Central memory CD8-positive, alpha-beta T cell (primary cell): ENCODE measurements around the gene TCF19.
"Not testable (repeated sequence)": the region's sequence is repeated elsewhere in the genome, so short reads cannot be mapped to it uniquely, and the experiment has no call there.

Experiments used
- ATAC-seq: fragments of 150-1000 bp; cut with Tn5 transposase; replicated peaks from 2 replicates; pipeline ENCODE4 v1.10.0; 2022; ENCODE audit warnings: mild to moderate bottlenecking, moderate FRiP score, moderate number of reproducible peaks; ENCODE audit not compliant: poor library complexity, severe bottlenecking; ENCODE audit errors: extremely low read depth
- DNase-seq, 2 donors: peaks; one replicate each; pipeline ENCODE4 v3.0.0; 2021; ENCODE audit warnings: low spot score in 2 of 2
- H3K27ac Mint-ChIP-seq: one replicate; pipeline ENCODE4 v1.8.0; 2022; ENCODE audit warnings: low read depth, mild to moderate bottlenecking, moderate library complexity, mixed read lengths
- H3K27me3 Mint-ChIP-seq: one replicate; pipeline ENCODE4 v1.8.0; 2022; ENCODE audit warnings: mixed read lengths
- H3K36me3 Mint-ChIP-seq: one replicate; pipeline ENCODE4 v1.8.0; 2022; ENCODE audit warnings: mild to moderate bottlenecking, moderate library complexity, mixed read lengths; ENCODE audit not compliant: insufficient read depth
- H3K4me1 Mint-ChIP-seq: one replicate; pipeline ENCODE4 v1.8.0; 2022; ENCODE audit warnings: mixed read lengths
- H3K4me3 Mint-ChIP-seq: one replicate; pipeline ENCODE4 v1.8.0; 2022; ENCODE audit warnings: mild to moderate bottlenecking, moderate library complexity, mixed read lengths
- H3K9me3 Mint-ChIP-seq: one replicate; pipeline ENCODE4 v1.8.0; 2022; ENCODE audit warnings: mixed read lengths

Gene TCF19

DNA sequence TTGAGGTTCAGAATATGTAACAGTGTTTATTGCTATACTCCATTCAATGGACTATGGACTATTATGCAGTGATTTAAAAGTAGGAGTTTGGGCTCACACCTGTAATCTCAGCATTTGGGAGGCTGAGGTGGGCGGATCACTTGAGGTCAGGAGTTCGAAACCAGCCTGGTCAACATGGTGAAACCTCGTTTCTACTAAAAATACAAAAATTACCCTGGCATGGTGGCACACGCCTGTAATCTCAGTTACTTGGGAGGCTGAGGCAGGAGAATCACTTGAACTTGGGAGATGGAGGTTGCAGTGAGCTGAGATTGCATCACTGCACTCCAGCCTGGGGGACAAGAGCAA lies 40.7 kb downstream of the TCF19 start:
- not testable (repeated sequence) for ATAC-seq, H3K27me3 Mint-ChIP-seq, H3K9me3 Mint-ChIP-seq, DNase-seq
- Mint-ChIP-seq H3K4me3 (peak overlapping the region; percentile 81), H3K36me3 (peaks cover 44% of the 10 kb centered on the region), H3K27ac (peak overlapping the region; percentile 91), H3K4me1 (peaks cover 58% of the 10 kb centered on the region)

DNA sequence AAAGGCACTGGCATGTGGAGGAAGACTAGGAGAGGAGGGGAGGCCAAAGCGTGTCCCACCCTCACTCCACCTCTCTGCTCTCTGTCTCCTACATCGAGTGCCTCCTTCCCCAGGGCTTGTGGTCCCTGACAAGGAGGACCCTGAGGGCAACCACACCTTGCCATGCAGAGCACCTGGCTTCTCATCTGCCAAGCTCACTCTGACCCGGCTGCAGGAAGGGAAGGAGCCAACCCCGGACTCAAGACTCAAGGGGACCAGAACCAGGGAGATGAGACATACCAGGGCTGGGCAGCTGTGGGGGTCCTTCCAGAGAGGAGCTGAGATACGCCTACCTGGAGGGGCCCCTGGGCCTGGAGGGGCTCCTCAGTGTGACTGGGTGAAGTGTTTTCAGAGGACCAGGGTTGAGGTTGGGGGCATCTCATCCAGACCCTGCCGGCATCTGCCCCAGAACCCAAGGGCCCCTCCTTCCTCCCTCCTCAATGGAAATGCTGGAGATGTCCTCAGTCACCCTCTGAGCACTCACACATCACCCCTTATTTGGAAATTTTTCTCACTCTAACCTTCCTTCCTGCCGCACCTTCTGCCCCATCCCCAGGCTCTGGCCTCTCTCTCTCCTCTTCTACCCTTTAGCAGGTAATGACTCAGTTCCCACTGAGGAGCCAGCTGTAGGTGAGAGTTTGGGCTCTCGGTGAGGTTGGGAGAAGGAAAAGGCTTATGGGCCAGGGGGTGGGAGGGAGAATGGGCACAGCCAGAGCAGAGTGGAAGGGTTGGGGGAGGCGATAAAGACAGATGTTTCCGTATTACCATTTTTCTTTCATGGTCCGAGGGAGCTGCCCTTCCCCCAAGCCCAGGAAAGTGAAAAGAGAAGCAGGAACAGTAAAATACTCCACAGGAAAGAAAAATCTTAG lies 44.1 kb downstream of the TCF19 start:
- no peaks in the 10 kb centered on the region for H3K27me3 Mint-ChIP-seq
- peak overlapping the region; percentile 96 for H3K27ac Mint-ChIP-seq
- ATAC-seq (no peak), DNase-seq (no peak)
- H3K4me1 Mint-ChIP-seq = peaks cover 57% of the 10 kb centered on the region
- H3K36me3 Mint-ChIP-seq = peaks cover 24% of the 10 kb centered on the region
- H3K9me3 Mint-ChIP-seq = no peaks in the 10 kb centered on the region
- peak overlapping the region; percentile 50 for H3K4me3 Mint-ChIP-seq

DNA sequence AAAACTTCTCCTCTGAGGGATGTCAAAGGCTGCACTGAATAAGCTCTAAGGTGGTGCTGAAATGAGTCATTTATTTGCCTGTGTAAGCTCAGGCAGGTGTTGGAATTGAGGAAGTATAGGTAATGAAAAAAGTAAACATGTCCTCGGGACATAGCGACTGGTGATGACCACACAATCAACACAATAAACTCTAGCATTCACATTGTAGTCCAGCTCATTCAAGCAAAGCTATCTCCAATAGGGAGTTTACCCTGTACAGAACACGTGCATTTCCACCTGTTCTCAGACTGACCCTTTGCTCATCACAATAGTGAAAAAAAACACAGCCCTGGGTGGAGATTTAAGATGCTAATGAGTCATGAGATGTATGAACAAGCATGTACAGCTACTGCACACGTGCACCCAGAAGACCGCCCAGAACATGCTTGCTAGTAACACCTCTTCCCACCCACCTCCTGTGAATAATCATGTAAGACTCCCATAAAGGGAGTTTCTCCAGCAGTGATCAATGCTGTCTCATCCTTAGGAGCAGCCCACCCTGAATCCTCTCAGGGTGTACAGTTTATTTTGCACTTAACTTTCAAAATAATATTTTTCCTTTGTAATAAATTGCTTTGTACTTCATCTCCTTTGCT lies 45.1 kb downstream of the TCF19 start:
- H3K9me3 Mint-ChIP-seq = no peaks in the 10 kb centered on the region
- peak overlapping the region; percentile 76 for H3K4me3 Mint-ChIP-seq
- ATAC-seq (peak; percentile 80), DNase-seq (peak in 1 of 2 donors; percentile 57)
- peaks cover 15% of the 10 kb centered on the region for H3K36me3 Mint-ChIP-seq
- peak overlapping the region; percentile 96 for H3K27ac Mint-ChIP-seq
- no peaks in the 10 kb centered on the region for H3K27me3 Mint-ChIP-seq
- peaks cover 57% of the 10 kb centered on the region for H3K4me1 Mint-ChIP-seq

DNA sequence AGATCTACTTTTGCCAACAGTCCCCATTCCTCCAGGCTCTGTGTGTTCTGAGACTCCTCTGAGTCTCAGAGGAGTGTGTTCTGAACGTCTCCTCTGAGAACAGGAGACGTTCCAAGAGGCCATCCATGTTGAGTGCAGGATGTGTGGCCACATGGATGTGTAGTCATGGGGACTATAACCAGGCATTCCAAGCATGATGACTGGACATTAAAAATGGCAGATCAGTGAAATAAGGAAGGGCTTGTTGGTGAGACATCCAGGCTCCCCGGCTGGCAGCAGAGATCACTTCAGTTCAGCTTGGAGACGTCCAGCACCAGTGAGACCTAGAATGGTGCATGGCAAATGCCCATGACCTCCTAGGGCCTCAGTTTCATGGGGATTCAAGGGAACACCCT lies 46.4 kb downstream of the TCF19 start:
- H3K9me3 Mint-ChIP-seq = no peaks in the 10 kb centered on the region
- peaks cover 7% of the 10 kb centered on the region for H3K36me3 Mint-ChIP-seq
- H3K4me3 Mint-ChIP-seq = peak overlapping the region; percentile 76
- ATAC-seq (no peak), DNase-seq (no peak)
- peak overlapping the region; percentile 96 for H3K27ac Mint-ChIP-seq
- no peaks in the 10 kb centered on the region for H3K27me3 Mint-ChIP-seq
- H3K4me1 Mint-ChIP-seq = peaks cover 45% of the 10 kb centered on the region

DNA sequence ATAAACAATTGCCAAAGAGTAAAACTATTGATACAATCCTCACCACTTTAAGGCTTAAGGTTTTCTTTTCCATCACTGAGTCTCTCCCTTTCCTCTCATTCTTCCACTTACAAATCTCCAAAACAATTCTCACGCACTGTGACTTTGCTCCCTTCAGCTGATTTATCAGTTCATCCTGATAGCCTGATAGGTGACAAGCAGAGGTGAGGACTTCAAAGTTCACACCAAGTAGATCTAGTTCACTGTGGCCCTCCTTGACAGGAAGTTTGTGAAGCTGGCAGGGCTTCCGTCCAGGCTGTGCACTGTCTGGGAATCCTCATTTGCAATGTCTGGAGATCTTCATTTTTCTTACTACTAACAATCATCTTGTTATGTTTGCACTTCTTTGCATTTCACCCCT lies 47.2 kb downstream of the TCF19 start:
- H3K9me3 Mint-ChIP-seq = no peaks in the 10 kb centered on the region
- no peak for DNase-seq
- peaks cover 45% of the 10 kb centered on the region for H3K4me1 Mint-ChIP-seq
- peak overlapping the region; percentile 49 for H3K27ac Mint-ChIP-seq
- no peaks in the 10 kb centered on the region for H3K27me3 Mint-ChIP-seq
- peak overlapping the region; percentile 47 for H3K4me3 Mint-ChIP-seq
- H3K36me3 Mint-ChIP-seq = peaks cover 5% of the 10 kb centered on the region
- ATAC-seq = no peak

DNA sequence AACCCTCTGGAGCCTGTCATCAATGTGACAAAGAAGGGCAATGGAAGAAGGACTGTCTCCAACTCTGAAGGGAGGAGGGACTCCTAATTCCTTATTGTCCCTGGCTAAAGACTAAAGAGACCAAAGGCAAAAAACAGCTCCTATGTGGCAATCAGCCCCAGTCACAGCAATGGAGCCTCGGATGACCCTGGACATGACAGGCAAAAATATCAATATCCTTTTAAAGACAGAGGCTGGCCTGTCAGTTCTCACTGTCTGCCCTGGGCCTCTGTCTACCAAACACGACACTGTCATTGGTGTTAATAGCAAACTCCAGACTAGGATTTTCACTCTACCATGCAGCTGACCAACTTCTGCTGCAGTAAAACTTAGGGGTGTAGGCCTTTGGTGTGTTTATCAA lies 50.1 kb downstream of the TCF19 start:
- ATAC-seq (no peak), DNase-seq (no peak)
- Mint-ChIP-seq H3K36me3 (peaks cover 4% of the 10 kb centered on the region), H3K27ac (no peak overlapping the region), H3K4me1 (peaks cover 20% of the 10 kb centered on the region), H3K9me3 (no peaks in the 10 kb centered on the region), H3K27me3 (no peaks in the 10 kb centered on the region), H3K4me3 (no peak overlapping the region)

DNA sequence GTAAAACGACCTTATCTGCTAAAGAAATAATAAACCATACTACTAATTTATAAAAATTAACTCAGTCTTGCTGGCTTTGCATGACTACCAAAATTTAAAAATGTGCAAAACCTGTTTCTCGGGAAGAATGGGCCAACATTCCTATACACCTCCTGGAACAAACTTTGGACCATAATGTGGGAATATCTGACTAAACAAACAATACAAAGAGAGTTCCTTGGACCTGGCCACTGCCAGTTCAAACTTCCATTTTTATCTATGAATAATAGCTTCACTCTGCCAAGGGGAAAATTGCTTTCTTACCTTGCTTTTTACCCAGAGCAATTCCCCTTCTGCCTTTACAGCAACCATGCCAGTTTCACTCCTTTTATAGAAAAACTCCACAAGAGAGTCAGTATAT lies 50.7 kb downstream of the TCF19 start:
- DNase-seq = no peak
- no peak for ATAC-seq
- H3K27ac Mint-ChIP-seq = no peak overlapping the region
- no peaks in the 10 kb centered on the region for H3K27me3 Mint-ChIP-seq
- no peaks in the 10 kb centered on the region for H3K9me3 Mint-ChIP-seq
- no peaks in the 10 kb centered on the region for H3K36me3 Mint-ChIP-seq
- H3K4me1 Mint-ChIP-seq = peaks cover 14% of the 10 kb centered on the region
- no peak overlapping the region for H3K4me3 Mint-ChIP-seq

DNA sequence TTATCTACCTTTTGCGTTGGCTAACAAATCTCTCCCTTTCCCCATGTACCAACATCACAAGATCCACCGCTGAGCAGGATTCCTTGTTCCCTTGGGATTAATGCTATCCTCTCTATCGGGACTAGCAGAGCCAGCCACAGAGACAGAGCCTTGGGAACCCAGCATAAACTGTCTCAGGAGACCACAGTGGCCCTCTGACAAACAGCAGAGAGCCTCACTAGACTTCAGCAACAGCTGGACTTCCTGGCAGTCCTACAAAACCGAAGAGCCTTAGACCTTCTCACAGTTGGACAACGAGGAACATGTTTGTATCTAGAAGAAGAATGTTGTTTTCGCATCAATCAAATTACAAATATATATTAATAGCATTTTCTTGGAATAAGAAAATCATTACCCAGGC lies 51.7 kb downstream of the TCF19 start:
- Mint-ChIP-seq H3K4me3 (no peak overlapping the region), H3K27ac (no peak overlapping the region), H3K36me3 (no peaks in the 10 kb centered on the region), H3K4me1 (peaks cover 9% of the 10 kb centered on the region), H3K9me3 (no peaks in the 10 kb centered on the region), H3K27me3 (no peaks in the 10 kb centered on the region)
- ATAC-seq (no peak), DNase-seq (no peak)

DNA sequence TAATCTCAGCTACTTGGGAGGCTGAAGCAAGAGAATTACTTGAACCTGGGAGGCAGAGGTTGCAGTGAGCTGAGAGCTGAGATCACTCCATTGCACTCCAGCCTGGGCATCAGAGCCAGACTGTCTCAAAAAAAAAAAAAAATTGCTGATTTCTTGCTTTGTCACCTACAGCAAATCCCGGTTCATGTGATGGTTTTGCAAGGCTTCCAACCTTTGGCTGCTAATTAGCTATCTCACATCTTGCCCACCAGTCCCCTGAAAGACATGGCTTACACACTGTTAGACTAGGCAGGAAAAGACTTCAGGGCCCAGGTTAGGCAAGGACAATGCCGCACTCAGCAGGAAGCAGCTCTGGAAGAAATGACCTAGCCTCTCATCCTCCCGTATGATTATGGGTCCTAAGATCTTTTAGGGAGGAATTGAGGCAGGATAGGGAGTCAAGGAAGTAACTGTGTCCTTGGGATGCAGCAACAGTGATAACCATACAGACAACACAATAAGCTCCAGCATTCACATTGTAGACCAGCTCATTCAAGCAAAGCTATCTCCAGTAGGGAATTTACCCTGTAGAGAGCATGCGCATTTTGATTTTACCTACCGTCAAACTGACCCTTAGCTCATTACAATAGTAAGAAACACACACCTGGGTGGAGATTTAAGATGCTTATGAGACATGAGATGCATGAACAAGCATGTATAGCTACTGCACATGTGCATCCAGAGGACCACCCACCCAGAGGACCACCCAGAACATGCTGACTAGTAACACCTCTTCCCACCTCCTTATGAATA lies 52.5 kb downstream of the TCF19 start:
- no peak for ATAC-seq
- peaks cover 2% of the 10 kb centered on the region for H3K4me1 Mint-ChIP-seq
- H3K27me3 Mint-ChIP-seq = no peaks in the 10 kb centered on the region
- no peak overlapping the region for H3K4me3 Mint-ChIP-seq
- no peaks in the 10 kb centered on the region for H3K36me3 Mint-ChIP-seq
- no peaks in the 10 kb centered on the region for H3K9me3 Mint-ChIP-seq
- H3K27ac Mint-ChIP-seq = no peak overlapping the region
- DNase-seq = no peak
